Heart right ventricle (tissue), 16 donors: Measurements from ENCODE around the gene TUBG2. TPM values are rescaled to one million over a fixed set of nuclear protein-coding genes. Genes with fewer than 3 reads are reported as not detected.

Experiments used
- ATAC-seq, 8 donors: fragments of 200-7000 bp; cut with Tn5 transposase; one replicate each; pipeline ENCODE4 v1.9.1; 2020; ENCODE audit warnings: mild to moderate bottlenecking in 8 of 8, moderate library complexity in 8 of 8, moderate number of reproducible peaks in 1 of 8
- DNase-seq, 2 donors: peaks; one replicate each; pipeline ENCODE4 v3.0.0-alpha.2; 2020
- H3K27ac ChIP-seq, 10 donors: fragments of 200-600 bp; sonication (generic) in 2 of 10; one replicate each; pipeline versions ENCODE4 v1.5.0 to v1.8.0; 2020 to 2022; ENCODE audit warnings: mild to moderate bottlenecking in 3 of 10
- H3K27me3 ChIP-seq, 7 donors: fragments of 200-600 bp; one replicate each; pipeline ENCODE4 v1.8.0; 2021 to 2022; ENCODE audit warnings: mild to moderate bottlenecking in 2 of 7
- H3K36me3 ChIP-seq, 9 donors: fragments of 200-600 bp; sonication (generic) in 1 of 9; one replicate each; pipeline versions ENCODE4 v1.5.0 to v1.8.0; 2020 to 2022; ENCODE audit warnings: mild to moderate bottlenecking in 2 of 9
- H3K4me1 ChIP-seq, 9 donors: fragments of 200-600 bp; sonication (generic) in 1 of 9; one replicate each; pipeline versions ENCODE4 v1.5.0 to v1.8.0; 2020 to 2022; ENCODE audit warnings: mild to moderate bottlenecking in 4 of 9
- H3K4me3 ChIP-seq, 10 donors: fragments of 200-600 bp; sonication (generic) in 2 of 10; one replicate each; pipeline versions ENCODE4 v1.5.0 to v1.8.0; 2020 to 2022; ENCODE audit warnings: mild to moderate bottlenecking in 7 of 10, moderate library complexity in 2 of 10
- H3K9me3 ChIP-seq, 11 donors: fragments of 200-600 bp in 10 of 11; sonication (generic) in 2 of 11; one replicate each; pipeline versions ENCODE4 v1.5.0 to v1.8.0; 2013 to 2022; ENCODE audit warnings: mild to moderate bottlenecking in 2 of 11, control low read depth in 1 of 11, moderate library complexity in 1 of 11
- WGBS, 2 donors: extraction: QIAGEN DNeasy Blood & Tissue Kit; methylation state at CpG; one replicate each; pipeline ENCODE4 v1.1.7; 2013; ENCODE audit warnings: inconsistent platforms in 1 of 2; 5-methylcytosine and 5-hydroxymethylcytosine counted together
- intact Hi-C, 10 donors: fragments of 100-400 bp; cut with DNase I; formaldehyde crosslinking; loops; one replicate each; pipeline versions ENCODE4 v1.11.1 to v1.14.2; 2022
- microRNA-seq, 2 donors: library from miRNA; unstranded; fragments of <30 nt; microRNA quantifications; one replicate each; pipeline ENCODE4 v1.2.0, GENCODE V29; 2021
- polyA plus RNA-seq, 2 donors: library from polyadenylated mRNA; stranded (reverse); fragments of 200-250 nt; gene quantifications; one replicate each; pipeline ENCODE4 v1.2.3, GENCODE V29; 2013
- total RNA-seq, 10 donors: library from RNA; stranded (reverse); fragmentation: NEBNext Ultra II Directional in 3 of 10; extraction: Animal tissue kit (Norgen Biotek cat#: 25700) in 3 of 10; gene quantifications; one replicate each; pipeline versions ENCODE4 v1.2.1 to v1.2.4, GENCODE V29; 2021 to 2023
- TF ChIP-seq, protein P1 (sequence below), 9 donors: fragments of 200-600 bp; sonication (generic) in 2 of 9; IDR thresholded peaks; one replicate each; pipeline versions ENCODE4 v1.5.0 to v1.8.0; 2021 to 2022; ENCODE audit warnings: antibody characterized with exemption in 9 of 9, mild to moderate bottlenecking in 5 of 9, moderate library complexity in 1 of 9
- donor health status: Arrhythmogenic right ventricular cardiomyopathy.
- donor health status: ischemic (EF 13 %, LVEDD 7.1; RV severe dilation, severe dysfunction).
- donor health status: healthy with polysubstance abuse.
- donor health status: DM: no; HTN: yes; CAD: no.
- donor health status: DM: no; HTN: no; CAD: no.
- donor health status: ischemic (EF 25% LVEDD 6.9; RV normal size, moderate dysfunction).
- donor health status: ischemic (EF 25% LVEDD 5.7; RV mildly dilated, moderate dysfunction).
- donor health status: healthy.
- donor health status: DM: yes; HTN: yes; CAD: no.
- donor health status: Ischemic cardiomyopathy.
- donor health status: ischemic (EF 35%, LVEDD 5.7; RV mildly dilated, moderate dysfunction).
- donor health status: nonischemic (EF 11% LVEDD 7.7; RV severe dilation, severe dysfunction).
- donor health status: DM: yes; HTN: yes; CAD: no.
- donor health status: PGD.
- donor health status: ischemic (EF 29% LVEDD 5.4; RV normal size, mild dysfunction).
- donor health status: nonischemic (EF 23%, LVEDD 6.1; RV moderate dilation, normal function).

TUBG2 gene
- total and polyA plus RNA-seq, 12 donors: 9.8 to 21.3 (median 14.7) TPM

- ATAC-seq: no peak
- Histone ChIP-seq H3K36me3 (peaks cover 8 to 100% (median 93%) of the 10 kb centered on the region in 9 donors), H3K27ac (no peak overlapping the region), H3K4me1 (no peaks in the 10 kb centered on the region), H3K4me3 (no peak overlapping the region), H3K9me3 (no peaks in the 10 kb centered on the region), H3K27me3 (no peaks in the 10 kb centered on the region)
- TF ChIP-seq, protein P1, sequence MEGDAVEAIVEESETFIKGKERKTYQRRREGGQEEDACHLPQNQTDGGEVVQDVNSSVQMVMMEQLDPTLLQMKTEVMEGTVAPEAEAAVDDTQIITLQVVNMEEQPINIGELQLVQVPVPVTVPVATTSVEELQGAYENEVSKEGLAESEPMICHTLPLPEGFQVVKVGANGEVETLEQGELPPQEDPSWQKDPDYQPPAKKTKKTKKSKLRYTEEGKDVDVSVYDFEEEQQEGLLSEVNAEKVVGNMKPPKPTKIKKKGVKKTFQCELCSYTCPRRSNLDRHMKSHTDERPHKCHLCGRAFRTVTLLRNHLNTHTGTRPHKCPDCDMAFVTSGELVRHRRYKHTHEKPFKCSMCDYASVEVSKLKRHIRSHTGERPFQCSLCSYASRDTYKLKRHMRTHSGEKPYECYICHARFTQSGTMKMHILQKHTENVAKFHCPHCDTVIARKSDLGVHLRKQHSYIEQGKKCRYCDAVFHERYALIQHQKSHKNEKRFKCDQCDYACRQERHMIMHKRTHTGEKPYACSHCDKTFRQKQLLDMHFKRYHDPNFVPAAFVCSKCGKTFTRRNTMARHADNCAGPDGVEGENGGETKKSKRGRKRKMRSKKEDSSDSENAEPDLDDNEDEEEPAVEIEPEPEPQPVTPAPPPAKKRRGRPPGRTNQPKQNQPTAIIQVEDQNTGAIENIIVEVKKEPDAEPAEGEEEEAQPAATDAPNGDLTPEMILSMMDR (IDR thresholded peaks at IDR 0.05): no peak
- no peak for DNase-seq
- intact Hi-C loops: no loop called here
- WGBS, 2 donors: 65 to 66% methylated on average over 2 of the region's 2 CpGs
These were observed 50.5 kb downstream of the TUBG2 start for GRCh38 chr17:42709561-42709960.

Small RNA genes within 50 kb of the gene (microRNA-seq; reads per million reads assigned to microRNA genes)
- gene MIR6780A: 0.51 to 1.2 reads per million in 2 donors

Other genes starting within 250 kb of the TUBG2 start
- gene CAVIN1, start 236.0 kb upstream of the TUBG2 start, total RNA-seq: 100 to 1,000 TPM; 176 to 300 (median 241) TPM
- 100 to 1,000 TPM; 131 to 198 TPM for gene CAVIN1, start 236.0 kb upstream of the TUBG2 start, polyA plus RNA-seq
- 10 to 100 TPM; 28.1 to 48.5 (median 32.6) TPM for gene ATP6V0A1, start 200.4 kb upstream of the TUBG2 start, total RNA-seq
- 10 to 100 TPM; 35.2 to 35.6 TPM for gene ATP6V0A1, start 200.4 kb upstream of the TUBG2 start, polyA plus RNA-seq
- 10 to 100 TPM in 5 of 10 donors, 1 to 10 TPM in 5; 6.8 to 16.0 (median 9.8) TPM for gene NAGLU, start 123.0 kb upstream of the TUBG2 start, total RNA-seq
- 10 to 100 TPM; 17.0 to 18.3 TPM for gene NAGLU, start 123.0 kb upstream of the TUBG2 start, polyA plus RNA-seq
- 1 to 10 TPM in 2 of 10 donors, under 1 TPM in 8; 0.50 to 2.3 (median 0.78) TPM for gene HSD17B1, start 106.4 kb upstream of the TUBG2 start, total RNA-seq
- gene HSD17B1, start 106.4 kb upstream of the TUBG2 start, polyA plus RNA-seq: 1 to 10 TPM; 2.2 to 2.6 TPM
- 10 to 100 TPM; 29.7 to 56.9 (median 32.9) TPM for gene COASY, start 97.1 kb upstream of the TUBG2 start, total RNA-seq
- gene COASY, start 97.1 kb upstream of the TUBG2 start, polyA plus RNA-seq: 10 to 100 TPM; 46.8 to 50.8 TPM
- 10 to 100 TPM; 45.7 to 87.2 (median 56.4) TPM for gene MLX, start 92.2 kb upstream of the TUBG2 start, total RNA-seq
- gene MLX, start 92.2 kb upstream of the TUBG2 start, polyA plus RNA-seq: 10 to 100 TPM; 55.8 to 61.2 TPM
- gene PSMC3IP, start 81.6 kb upstream of the TUBG2 start, total RNA-seq: 1 to 10 TPM; 1.1 to 3.1 (median 1.6) TPM
- 1 to 10 TPM; 2.9 TPM for gene PSMC3IP, start 81.6 kb upstream of the TUBG2 start, polyA plus RNA-seq
- gene RETREG3, start 49.9 kb upstream of the TUBG2 start, total RNA-seq: 10 to 100 TPM; 18.5 to 29.9 (median 25.2) TPM
- 10 to 100 TPM in 1 of 2 donors, 1 to 10 TPM in 1; 9.8 to 16.1 TPM for gene RETREG3, start 49.9 kb upstream of the TUBG2 start, polyA plus RNA-seq
- 10 to 100 TPM; 28.2 to 59.8 (median 43.7) TPM for gene TUBG1, start 49.6 kb upstream of the TUBG2 start, total RNA-seq
- 100 to 1,000 TPM in 1 of 2 donors, 10 to 100 TPM in 1; 33.9 to 107 TPM for gene TUBG1, start 49.6 kb upstream of the TUBG2 start, polyA plus RNA-seq
- 10 to 100 TPM; 12.8 to 34.8 (median 22.0) TPM for gene PLEKHH3, start 17.7 kb downstream of the TUBG2 start, total RNA-seq
- gene PLEKHH3, start 17.7 kb downstream of the TUBG2 start, polyA plus RNA-seq: 10 to 100 TPM; 23.6 to 42.1 TPM
- 1 to 10 TPM; 1.0 to 4.8 (median 1.7) TPM for gene CCR10, start 22.6 kb downstream of the TUBG2 start, total RNA-seq
- 1 to 10 TPM; 1.5 to 3.8 TPM for gene CCR10, start 22.6 kb downstream of the TUBG2 start, polyA plus RNA-seq
- 10 to 100 TPM in 2 of 10 donors, 1 to 10 TPM in 8; 2.2 to 28.3 (median 3.5) TPM for gene CNTNAP1, start 23.2 kb downstream of the TUBG2 start, total RNA-seq
- 1 to 10 TPM; 2.3 to 9.6 TPM for gene CNTNAP1, start 23.2 kb downstream of the TUBG2 start, polyA plus RNA-seq
- gene EZH1, start 85.8 kb downstream of the TUBG2 start, total RNA-seq: 10 to 100 TPM; 31.7 to 50.5 (median 46.3) TPM
- gene EZH1, start 85.8 kb downstream of the TUBG2 start, polyA plus RNA-seq: 10 to 100 TPM; 16.0 to 33.8 TPM
- 10 to 100 TPM; 32.1 to 54.8 (median 38.2) TPM for gene RAMP2, start 101.9 kb downstream of the TUBG2 start, total RNA-seq
- gene RAMP2, start 101.9 kb downstream of the TUBG2 start, polyA plus RNA-seq: 100 to 1,000 TPM in 1 of 2 donors, 10 to 100 TPM in 1; 46.4 to 105 TPM
- gene VPS25, start 114.2 kb downstream of the TUBG2 start, total RNA-seq: 10 to 100 TPM; 33.3 to 47.4 (median 37.3) TPM
- 10 to 100 TPM; 28.0 to 80.9 TPM for gene VPS25, start 114.2 kb downstream of the TUBG2 start, polyA plus RNA-seq
- gene WNK4, start 121.3 kb downstream of the TUBG2 start, total RNA-seq: under 1 TPM in 1 of 10 donors, not detected in 9; 0.14 TPM
- gene WNK4, start 121.3 kb downstream of the TUBG2 start, polyA plus RNA-seq: under 1 TPM; 0.03 to 0.07 TPM
- gene COA3, start 139.4 kb downstream of the TUBG2 start, total RNA-seq: 10 to 100 TPM; 56.1 to 85.7 (median 72.1) TPM
- 100 to 1,000 TPM in 1 of 2 donors, 10 to 100 TPM in 1; 91.2 to 142 TPM for gene COA3, start 139.4 kb downstream of the TUBG2 start, polyA plus RNA-seq
- under 1 TPM in 3 of 10 donors, not detected in 7; 0.11 to 0.42 (median 0.39) TPM for gene CNTD1, start 139.6 kb downstream of the TUBG2 start, total RNA-seq
- under 1 TPM; 0.20 to 0.29 TPM for gene CNTD1, start 139.6 kb downstream of the TUBG2 start, polyA plus RNA-seq
- gene BECN1, start 165.0 kb downstream of the TUBG2 start, total RNA-seq: 10 to 100 TPM; 71.1 to 87.8 (median 78.3) TPM
- 10 to 100 TPM; 25.2 to 54.8 TPM for gene BECN1, start 165.0 kb downstream of the TUBG2 start, polyA plus RNA-seq
- gene PSME3, start 174.1 kb downstream of the TUBG2 start, total RNA-seq: 10 to 100 TPM; 52.1 to 87.4 (median 70.3) TPM
- 100 to 1,000 TPM in 1 of 2 donors, 10 to 100 TPM in 1; 26.0 to 103 TPM for gene PSME3, start 174.1 kb downstream of the TUBG2 start, polyA plus RNA-seq
- under 1 TPM; 0.14 to 0.72 (median 0.45) TPM for gene AOC2, start 185.3 kb downstream of the TUBG2 start, total RNA-seq
- under 1 TPM; 0.51 to 0.54 TPM for gene AOC2, start 185.3 kb downstream of the TUBG2 start, polyA plus RNA-seq
- gene AOC3, start 191.9 kb downstream of the TUBG2 start, total RNA-seq: 10 to 100 TPM in 5 of 10 donors, 1 to 10 TPM in 5; 4.7 to 19.0 (median 10.4) TPM
- gene AOC3, start 191.9 kb downstream of the TUBG2 start, polyA plus RNA-seq: 10 to 100 TPM; 16.0 to 18.0 TPM
- not detected for gene G6PC1, start 241.5 kb downstream of the TUBG2 start, total RNA-seq
- not detected for gene G6PC1, start 241.5 kb downstream of the TUBG2 start, polyA plus RNA-seq